ENCODE results near the gene PRM2.

PRM2 gene, protein sequence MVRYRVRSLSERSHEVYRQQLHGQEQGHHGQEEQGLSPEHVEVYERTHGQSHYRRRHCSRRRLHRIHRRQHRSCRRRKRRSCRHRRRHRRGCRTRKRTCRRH

DNA sequence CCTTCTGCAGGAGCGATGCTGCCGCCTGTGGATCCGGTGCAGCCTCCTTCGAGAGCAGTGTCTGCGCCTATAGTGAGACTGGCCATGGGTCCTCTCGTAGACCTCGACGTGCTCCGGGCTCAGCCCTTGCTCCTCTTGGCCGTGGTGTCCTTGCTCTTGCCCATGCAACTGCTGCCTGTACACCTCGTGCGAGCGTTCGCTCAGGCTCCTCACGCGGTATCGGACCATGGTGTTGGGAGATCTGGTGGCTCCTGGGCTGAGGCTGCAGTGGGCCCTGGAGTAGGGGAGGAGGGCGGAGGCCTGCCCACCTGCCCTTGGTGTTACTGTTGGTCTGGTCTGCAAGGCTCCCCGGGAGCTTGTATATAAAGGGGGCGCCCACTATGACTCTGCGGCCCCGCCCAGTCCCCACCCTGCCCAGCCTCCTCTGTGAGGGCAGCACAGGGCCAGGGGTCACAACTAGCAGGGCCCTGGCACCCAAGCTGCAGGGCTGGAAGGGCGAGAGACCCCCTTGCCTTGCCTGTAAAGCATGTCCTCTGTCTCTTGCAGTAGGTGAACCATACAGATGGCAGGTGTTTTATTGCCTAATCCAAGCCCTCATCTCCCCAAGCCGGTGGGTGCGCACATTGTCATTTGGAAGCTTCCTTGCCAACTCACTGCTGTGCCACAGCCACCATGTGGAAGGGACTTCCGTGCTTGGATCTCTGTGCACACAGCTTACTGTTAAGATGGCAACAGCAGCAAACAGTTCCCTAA is at the start of gene PRM2:
Gene PRM2 (minus strand): TSS at position 338 of the 753 bp plus-strand sequence. CDS start 110 bp downstream, at position 228.
- DNase-seq (ENCODE audit: low spot score) = no peak

DNA sequence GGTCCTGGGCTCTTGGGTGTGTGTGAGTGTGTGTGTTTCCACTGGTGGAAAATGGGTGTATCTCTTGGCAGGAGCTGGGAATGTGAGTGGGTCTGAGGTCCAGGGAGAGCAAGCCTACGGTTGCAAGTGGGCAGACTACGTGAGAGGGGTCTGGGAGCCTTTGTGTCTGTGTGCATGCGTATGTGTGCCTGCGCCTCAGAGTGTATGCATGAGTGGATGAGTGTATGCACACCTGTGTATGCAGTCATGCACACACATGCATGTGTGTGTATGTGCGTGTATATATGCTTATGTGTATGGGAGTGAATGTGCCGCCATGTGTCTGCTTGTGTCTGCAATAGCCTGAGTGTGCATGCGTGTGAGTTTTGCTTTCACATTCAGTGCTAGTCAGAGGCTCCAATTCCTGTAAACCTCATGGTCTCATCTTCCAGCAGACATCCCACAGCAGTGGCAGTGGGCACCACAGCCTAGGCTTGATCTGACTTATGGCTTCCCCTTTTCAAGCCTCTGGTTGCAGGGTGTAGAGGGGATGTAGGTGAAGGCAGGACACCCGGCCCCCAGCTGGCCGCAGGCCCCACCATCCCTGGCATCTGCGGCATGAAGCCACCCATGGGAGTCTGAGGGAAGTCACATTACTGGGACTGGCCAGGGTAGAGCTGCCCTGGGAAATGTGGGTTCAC is 49.3 kb upstream of the PRM2 start:
- DNase-seq (ENCODE audit: low spot score) = no peak

DNA sequence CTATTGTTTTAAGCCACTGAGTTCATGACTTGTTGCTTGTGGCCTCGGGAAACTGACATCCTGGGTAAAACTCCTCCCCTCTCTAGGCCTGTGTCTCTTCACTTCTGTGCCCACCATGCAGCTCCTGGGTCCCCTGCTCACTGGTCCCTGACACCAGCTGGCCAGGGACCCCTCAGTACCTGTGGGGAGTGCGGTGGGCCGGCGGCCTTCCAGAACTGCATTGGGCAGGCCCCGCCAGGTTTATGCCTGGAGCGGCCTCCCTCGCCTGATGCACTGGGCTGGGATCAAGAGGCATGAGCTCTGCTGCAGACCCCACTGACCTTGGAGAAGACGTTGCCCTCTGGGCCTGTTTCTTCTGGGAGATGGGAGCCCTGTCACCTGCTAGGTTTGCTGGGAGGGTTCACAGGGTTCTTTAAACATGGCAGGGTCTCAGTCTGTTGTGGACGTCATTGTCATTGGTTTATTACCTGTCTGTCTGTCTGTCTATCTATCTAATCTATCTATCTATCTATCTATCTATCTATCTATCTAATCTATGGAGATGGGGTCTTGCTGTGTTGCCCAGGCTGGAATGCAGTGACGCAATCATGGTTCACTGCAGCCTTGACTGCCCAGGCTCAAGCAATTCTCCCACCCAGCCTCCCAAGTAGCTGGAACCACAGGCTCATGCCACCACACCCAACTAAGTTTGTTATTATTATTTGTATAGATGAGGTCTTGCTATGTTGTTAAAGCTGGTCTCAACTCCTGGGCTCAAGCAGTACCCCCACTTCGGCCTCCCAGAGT is 47.5 kb upstream of the PRM2 start:
- DNase-seq (ENCODE audit: low spot score) = no peak

DNA sequence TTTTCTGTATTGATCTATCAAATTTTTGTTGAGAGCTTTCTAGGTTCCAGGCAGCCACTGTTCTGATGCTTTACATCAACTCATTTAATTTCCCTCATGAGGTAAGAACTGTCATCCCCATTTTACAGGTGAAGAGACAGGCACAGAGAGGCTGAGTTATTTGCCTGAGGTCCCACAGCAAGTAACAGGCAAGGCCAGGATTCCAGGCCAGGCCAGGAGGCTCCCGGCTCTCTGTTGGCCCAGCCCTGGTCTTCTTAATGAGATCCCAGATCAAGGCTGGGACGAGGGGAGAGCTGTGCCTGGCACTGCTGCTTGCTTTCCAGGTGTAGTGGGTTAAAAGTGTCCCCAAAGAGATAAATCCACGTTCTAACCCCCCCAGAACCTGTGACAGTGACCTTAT is 46.5 kb upstream of the PRM2 start:
- DNase-seq (ENCODE audit: low spot score) = no peak

DNA sequence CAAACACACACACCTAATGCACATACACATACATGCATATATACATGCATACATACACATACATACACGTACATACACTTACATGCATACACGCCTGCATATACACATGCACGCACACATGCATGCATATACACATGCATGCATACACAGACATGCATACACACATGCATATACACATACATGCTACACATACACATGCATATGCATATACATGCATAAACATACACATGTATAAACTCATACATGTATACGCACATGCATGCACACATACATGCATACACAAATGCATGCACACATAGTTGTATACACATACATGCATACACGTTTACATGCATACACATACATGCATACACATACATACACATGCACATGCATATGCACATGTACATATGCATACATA is 45.4 kb upstream of the PRM2 start:
- DNase-seq (ENCODE audit: low spot score) = no peak

DNA sequence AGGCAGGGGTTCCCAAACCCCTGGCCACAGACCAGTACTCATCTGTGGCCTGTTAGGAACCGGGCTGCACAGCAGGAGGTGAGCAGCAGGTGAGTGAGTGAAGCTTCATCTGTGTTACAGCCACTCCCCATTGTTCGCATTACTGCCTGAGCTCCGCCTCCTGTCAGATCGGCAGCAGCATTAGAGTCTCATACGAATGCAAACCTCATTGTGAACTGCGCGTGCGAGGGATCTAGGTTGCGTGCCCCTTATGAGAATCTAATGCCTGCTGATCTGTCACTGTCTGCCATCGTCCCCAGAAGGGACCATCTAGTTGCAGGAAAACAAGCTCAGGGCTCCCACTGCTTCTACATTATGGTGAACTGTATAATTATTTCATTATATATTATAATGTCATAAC is 43.9 kb upstream of the PRM2 start:
- DNase-seq (ENCODE audit: low spot score) = no peak

DNA sequence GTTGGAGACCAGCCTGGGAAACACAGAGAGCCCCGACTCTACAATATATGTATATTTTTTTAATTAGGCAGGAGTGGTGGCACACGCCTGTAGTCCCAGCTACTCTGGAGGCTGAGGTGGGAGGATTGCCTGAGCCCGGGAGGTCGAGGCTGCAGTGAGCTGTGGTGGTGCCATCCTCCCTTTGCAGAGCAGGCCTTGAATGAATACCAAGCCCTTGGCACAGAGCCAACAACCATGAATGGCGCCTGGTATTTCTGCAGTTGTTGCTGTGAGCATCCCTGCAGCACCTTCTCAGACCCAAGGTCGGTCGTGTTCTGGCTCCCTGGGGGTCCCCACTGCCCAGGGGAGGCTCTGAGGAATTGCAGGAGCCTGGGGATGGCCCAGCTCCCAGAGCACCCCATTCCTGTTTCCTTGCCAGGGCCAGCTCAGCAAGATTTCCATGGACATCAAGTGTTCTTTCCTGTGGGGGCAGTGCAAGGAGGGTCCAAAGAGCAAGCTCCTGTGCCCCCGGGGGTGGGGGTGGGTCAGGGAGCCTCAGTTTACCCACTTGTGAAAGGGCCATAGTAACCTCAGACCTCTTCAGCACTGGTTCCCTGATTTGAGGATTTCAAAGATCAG is 43.4 kb upstream of the PRM2 start:
- no peak for DNase-seq (ENCODE audit: low spot score)

DNA sequence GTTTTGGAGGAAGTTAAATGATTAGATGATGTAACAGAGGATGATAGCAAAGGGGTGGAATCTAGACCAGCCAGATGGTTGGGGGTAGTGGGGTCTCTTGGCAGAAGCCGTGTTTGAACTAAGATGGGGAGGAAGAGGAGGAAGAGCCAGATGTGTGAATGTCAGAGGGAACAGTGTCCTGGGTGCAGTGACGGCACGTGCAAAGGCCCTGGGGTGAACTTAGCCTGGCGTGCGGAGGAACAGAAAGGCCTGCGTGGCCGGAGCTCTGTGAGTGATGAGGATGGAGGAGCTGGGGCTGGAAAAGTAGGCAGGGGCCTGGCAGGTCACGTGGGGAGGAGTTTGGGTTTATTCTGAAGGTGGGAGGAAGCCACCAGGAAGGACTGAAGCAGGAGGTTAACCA is 42.5 kb upstream of the PRM2 start:
- DNase-seq (ENCODE audit: low spot score) = no peak

DNA sequence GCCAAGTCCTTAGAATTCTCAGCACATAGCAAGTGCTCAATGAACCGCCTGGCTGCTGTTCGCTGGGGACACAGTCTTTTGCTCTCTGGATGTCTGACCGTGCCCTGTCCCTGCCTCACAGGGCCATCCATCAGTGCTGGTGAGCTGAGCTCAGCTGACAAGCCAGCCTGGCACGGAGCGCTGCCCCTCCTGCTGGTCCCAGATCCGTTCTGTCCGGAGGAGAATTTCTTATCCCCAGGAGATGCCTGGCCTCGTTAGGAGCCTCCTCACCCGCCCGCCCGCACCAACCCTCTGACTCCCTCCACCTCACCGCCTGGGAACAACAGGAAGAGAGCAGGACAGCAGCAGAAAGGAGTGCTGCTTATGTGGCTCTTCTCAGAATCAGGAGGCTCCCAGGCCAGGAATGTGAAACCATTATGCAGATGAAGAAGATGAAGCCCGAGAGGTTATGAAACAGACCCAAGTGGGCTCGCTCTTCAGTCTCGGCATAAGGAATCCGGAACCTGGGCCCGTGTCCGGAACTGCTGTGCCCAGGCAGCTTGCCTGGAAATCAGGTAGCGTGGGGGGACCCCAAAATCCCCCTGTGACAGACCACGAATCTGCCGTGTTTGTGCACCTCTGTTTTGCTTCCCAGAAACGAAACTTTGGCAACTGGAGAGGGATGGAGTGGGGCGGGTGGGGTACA is 40.2 kb upstream of the PRM2 start:
- no peak for DNase-seq (ENCODE audit: low spot score)

DNA sequence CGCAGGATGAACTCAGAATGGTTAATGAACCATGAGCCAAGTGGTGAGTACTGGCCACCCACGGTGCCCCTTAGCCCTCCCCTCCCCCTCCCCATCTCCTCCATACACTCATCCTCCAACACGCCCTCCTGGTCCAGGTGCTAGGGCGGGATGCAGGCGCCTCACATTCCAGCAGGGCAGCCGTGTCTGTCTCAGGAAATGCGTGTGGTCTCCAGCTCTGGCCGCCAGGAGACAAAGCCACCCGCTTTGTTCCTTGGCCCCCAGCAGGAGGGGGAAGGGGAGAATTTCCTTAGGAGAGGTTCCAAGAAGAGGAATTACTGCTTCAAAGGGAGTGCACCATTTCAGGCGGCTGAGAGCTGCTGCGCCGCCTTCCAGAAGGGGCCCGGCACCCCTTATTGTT is 39.2 kb upstream of the PRM2 start:
- no peak for DNase-seq (ENCODE audit: low spot score)

DNA sequence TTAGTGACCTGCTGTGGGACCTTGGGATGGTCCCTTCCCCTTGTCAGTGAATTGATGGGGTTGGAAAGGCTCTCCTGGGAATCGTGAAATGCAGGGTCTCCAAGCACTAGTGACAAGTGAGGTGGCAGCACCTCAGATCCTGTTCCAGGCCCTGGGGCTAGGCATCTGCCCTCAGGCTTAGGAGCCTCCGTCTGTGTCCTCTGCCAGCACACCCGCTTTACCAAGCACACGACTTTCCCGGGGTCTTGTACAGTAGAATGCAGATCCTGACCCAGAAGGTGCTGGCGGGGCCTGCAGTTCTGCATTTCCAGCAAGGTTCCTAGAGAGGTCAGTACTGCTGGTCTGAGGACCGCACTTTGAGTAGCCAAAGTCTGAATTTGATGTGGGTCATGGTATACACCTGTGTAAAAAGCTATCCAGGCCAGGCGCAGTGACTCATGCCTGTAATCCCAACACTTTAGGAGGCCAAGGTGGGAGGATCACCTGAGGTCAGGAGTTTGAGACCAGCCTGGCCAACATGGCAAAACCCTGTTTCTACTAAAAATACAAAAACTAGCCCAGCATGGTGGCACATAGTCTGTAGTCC is 38.1 kb upstream of the PRM2 start:
- no peak for DNase-seq (ENCODE audit: low spot score)

DNA sequence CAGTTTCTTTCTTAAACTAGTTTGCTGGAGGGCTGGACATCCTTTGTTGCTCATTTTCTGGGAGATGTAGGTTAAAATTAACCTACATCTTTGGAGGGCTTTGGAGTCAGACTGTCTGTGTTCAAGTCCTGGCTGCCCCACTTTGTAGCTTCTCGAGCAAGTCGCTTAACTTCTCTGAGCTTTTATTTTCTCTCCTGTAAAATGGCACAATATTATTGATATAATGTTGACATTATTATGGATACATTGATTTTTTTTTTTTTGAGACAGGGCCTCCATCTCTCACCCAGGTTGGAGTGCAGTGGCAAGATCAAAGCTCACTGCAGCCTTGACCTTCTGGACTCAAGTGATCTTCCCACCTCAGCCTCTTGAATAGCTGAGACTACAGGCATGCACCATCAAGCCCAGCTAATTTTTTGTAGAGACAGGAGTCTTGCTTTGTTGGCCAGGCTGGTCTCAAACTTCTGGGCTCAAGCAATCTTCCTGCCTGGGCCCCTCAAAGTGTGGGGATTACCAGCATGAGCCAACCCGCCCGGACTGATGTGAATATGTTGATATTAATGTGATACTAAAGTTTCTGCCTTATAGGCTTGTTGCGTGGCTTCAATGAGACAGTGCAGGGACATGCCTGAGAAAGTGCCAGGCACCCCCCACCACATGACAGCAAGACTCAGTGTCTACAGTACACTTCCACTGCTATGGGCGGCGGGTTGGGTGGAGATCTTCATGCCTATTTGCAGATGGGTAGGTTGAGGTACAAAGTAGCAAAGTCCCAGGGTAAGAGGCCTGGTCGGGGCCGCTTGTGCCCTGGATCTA is 37.4 kb upstream of the PRM2 start:
- no peak for DNase-seq (ENCODE audit: low spot score)

DNA sequence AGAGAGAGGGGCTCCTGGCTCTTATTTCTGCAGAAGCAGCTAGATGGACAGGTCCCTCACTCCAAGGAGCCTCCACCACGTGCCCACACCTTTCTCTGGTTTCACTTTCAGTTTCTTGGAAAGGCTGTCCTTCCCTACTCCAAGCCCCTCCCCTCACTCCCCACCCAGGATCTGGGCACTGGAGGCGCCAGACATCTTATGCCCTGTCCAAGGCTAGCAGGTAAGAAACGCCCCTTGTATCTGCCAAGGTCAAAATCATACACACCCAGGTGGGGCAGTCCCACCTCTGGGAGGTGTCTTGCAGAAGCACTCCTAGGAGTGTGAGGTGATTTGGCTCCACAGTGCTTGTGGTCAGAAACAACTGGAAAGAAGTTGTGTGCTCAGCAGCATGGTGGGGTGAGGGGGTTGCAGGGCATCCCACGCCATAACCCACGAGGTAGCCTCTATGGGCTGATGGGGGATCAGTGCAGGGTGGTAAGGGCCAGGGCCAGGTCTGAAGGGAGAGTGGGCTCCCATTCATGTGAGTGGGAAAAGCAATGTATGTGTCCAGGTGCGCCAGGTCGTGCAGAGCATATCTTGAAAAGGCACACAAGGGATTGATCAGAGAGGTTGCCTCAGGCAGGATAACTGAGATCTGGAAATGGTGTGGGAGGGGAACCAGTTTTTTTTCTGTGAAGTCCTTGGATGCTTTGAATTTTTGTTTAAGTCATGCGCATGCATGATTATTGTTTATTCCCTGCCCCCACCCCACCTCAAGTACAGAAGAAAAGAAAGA is 36.6 kb upstream of the PRM2 start:
- DNase-seq (ENCODE audit: low spot score) = peak; percentile 27

DNA sequence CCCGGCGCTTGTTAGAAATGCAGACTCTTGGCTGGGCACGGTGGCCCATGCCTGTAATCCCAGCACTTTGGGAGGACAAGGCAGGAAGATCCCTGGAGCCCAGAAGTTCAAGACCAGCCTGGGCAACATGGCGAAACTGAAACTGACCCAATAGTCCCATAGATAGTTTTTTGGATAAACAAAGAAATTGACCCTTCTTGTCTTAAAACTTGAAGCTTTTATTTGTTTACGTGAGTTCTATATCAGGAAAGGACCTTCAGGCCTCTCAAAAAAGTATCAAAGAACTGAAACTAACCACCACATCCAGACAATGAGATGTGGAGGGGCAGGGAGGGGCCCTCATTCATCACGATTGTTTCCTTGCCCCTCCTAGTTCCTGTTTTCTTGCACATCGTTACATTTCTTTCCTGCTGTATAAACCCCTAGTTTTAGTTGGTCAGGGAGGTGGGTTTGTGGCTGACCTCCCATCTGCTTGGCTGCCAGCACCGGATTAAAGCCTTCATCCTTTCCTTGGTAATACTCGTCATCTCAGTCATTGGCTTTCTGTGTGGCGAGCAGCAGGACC is 34.8 kb upstream of the PRM2 start:
- DNase-seq (ENCODE audit: low spot score) = peak; percentile 43

DNA sequence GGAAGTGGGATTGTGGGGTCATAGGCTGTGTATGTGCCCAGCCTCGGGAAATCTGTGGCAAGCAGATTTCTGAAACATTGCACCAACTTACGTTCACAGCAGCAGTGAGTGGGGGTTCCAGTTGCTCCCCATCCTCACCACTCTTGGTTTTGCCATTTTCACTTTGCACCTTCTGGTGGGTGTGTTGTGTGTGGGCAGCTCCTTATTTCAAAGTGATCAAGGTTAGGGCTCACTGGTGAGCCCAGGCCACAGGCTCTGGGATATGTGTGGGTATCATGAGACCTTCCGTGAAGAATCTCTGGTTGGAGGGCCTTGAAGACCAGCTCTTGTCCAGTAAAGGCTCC is 34.3 kb upstream of the PRM2 start:
- DNase-seq (ENCODE audit: low spot score) = no peak

DNA sequence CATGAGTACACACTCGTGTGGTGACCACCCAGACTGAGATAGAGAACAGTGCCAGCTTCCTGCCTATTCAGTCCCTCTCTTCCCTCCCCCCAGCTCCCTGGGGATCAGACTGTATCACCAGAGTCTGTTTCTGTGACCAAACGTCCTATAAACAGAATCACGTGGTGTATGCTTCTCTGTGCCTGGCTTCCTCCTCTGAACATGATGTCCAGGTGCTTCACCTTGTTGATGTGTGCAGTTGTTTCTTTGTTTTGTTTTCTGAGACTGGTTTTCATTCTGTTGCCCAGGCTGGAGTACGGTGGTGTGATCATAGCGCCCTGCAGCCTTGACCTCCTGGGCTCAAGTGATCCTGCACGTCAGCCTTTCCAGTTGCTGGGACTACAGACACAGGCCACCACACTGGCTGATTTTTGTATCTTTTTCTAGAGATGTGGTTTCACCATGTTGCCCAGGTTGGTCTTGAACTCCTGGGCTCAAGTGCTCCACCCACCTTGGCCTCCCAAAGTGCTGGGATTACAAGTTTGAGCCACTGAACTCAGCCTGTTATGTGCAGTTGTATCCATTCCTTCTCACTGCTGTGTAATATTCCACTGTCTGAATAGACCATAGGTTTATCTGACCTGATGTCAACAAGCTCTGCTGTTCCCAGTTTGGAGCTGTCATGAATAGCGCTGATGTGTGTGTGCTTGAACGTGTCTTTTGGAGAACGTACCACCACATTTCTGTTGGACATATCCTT is 33.8 kb upstream of the PRM2 start:
- no peak for DNase-seq (ENCODE audit: low spot score)

DNA sequence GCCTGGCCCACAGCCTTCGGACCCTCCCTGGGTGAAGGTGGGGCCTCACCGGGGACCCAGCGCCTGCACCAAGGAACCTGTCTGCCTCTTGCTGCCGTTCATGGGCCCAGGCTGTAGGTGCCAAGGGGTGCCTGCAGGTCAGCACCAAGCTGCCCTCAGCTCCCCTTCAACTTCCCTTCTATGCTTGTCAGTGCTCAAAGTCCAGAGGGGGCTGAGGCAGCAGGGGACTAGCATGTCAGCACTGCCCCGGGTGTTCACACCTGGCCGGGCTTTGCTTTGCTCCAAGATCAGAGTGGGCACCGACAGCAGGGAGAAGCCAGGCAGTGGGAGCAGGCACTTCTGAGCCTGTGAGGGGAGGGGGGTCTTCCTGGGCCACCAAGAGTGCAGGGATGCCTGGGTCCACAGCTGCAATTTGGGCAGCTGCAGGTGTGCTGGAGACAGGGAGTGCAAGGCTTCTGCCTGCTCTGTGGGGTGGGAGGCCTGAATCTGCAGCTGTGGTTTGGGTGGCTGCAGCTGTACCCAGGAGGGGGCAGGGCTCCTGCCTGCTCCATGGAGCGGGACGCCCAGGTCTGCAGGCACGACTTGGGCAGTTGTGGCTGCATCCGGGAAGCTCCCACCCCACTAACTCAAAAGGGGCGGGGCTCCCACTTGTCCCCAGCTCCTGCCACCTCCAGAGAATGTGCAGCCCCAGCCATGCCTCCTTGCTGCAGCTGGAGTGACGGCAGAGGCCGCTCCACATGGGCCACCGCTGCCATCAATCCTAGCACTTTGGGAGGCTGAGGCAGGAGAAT is 32.4 kb upstream of the PRM2 start:
- no peak for DNase-seq (ENCODE audit: low spot score)

Data from CD4-positive, alpha-beta T cell treated with Interleukin-6 at 100 ng/mL for 8 hours (primary cell).